HG03095 (cell line): ENCODE measurements around the gene AFDN.
"Not testable (repeated sequence)": the region's sequence is repeated elsewhere in the genome, so short reads cannot be mapped to it uniquely, and the experiment has no call there.

Experiments used
- ATAC-seq: cut with Tn5 transposase; IDR thresholded peaks from one replicate; pipeline ENCODE4 v1.9.1; 2021; ENCODE audit warnings: moderate library complexity; ENCODE audit not compliant: unreplicated experiment

AFDN gene

DNA sequence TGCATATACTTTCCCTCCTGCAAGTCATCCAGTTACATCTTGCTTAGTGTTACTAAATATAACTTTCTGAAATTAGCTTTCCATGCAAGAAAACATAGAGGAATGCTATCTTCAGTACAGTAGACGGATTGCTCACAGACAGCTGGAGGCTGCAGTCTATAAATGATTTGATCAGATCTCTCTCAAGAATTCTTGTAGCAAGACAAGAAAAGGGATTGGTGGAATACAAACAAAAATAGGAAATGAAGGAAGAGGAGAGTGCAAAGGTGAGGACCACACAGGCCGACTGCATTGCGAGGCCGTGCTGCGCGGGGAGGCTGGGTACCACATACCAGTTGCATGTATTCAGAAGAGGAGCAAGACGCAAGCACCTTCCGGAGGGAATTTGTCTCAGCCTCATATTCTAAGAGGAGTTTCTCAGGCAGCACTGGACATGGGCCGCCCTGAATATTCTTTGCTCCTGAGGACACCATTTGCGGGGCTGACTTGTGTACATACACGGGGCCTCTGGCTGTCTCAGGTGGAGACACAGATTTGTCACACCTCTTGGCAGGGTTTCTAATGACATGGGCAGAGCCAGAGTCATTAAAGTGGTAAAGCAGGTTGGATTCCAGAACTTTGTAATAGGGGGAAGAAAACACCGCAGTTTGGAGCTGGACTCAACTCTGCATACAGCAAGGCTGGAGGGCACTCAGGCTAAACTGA, 148.1 kb downstream of the AFDN start:
- ATAC-seq: no peak

DNA sequence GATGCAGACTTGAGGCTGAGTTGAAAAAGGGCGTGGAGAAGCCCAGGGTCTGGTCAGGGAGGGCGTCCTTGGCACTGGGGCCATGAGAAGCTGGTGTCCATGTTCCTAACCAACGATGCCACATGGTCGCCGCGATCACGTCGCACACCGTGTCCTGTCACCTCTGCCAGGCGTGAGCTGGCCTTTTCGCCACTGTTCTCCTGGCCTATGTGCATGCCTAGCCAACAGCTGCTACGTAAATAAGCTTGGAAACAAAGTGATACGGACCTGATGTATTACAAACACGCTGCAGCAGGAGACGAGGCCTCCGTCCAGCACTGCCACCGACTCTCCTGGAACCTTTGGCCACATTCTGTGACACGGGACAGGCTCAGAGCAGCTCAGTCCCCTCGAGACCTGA, 148.7 kb downstream of the AFDN start:
- ATAC-seq: no peak

DNA sequence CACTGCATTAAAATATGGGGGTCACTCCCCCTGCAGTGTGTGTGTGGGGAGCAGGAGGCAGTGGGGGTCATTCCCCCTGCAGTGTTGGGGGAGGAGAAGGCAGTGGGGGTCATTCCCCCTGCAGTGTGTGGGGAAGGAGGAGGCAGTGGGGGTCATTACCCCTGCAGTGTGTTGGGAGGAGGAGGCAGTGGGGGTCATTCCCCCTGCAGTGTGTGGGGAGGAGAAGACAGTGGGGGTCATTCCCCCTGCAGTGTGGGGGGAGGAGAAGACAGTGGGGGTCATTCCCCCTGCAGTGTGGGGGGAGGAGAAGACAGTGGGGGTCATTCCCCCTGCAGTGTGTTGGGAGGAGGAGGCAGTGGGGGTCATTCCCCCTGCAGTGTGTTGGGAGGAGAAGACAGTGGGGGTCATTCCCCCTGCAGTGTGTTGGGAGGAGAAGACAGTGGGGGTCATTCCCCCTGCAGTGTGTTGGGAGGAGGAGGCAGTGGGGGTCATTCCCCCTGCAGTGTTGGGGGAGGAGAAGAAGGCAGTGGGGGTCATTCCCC, 149.5 kb downstream of the AFDN start:
- not testable (repeated sequence) for ATAC-seq

DNA sequence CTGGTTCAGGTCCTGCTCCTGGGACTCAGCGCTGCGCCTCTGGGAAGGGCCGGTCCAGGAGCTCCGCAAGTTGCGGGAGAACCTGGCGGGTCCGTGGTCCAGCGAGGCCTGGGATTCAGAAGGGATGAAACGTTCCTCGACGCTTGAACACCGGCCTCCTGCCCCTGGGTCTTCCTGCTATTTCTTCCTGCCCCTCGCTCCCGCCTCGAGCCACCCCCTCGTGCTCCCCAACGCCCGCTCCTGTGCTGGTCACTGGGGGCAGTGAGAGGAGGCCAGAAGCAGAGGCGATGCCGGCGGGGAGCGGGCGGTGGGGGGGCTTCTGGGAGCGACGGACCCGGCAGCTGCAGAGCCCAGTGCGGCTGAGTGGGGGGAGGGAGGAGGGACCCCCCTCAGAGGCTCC, 150.0 kb downstream of the AFDN start:
- ATAC-seq: no peak

DNA sequence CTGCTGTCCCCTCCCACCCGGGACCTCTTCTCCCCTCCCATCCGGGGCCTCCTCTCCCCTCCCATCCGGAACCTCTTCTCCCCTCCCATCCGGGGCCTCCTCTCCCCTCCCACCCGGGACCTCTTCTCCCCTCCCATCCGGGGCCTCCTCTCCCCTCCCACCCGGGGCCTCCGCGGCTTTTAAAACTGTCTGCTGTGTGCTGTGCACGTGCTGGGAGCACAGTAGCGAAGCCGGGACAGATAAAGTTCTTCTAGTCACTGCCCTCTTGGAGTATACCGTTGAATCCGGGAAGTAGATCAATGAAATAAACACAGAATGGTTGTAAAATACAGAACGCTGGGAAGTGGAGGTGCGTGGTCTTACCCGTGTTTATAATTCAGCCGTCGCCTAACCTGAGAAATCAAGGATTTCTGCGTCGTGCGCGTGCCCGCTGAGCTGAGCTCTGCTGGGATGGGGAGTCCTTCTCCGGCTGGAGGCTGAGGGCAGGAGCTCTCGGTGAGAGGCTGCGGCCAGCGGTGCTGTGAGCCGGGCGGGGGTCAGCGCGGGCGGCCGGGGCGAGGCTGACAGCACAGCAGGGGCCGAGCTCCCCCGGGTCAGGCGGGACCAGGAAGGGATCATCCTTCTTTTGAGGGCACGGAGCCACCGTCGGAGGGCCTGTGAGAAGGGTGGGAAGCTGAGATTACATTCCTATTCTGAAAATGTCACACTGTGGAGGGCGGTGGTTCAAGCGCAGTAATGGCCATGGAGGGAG, 151.2 kb downstream of the AFDN start:
- no peak for ATAC-seq

DNA sequence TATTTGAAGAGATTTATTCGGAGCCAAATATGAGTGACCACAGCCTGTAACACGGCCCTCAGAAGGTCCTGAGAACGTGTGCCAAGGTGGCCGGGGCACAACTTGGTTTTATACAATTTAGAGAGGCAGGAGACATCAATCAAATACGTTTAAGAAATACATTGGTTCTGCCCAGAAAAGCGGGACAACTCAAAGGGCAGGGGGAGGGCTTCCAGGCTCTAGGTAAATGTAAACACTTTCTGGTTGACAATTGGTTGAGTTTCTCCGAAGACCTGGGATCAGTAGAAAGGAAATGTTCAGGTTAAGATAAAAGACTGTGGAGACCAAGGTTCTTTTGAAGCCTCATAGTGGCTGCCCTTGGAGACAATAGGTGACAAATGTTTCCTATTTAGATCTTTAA, 151.9 kb downstream of the AFDN start:
- ATAC-seq: no peak

DNA sequence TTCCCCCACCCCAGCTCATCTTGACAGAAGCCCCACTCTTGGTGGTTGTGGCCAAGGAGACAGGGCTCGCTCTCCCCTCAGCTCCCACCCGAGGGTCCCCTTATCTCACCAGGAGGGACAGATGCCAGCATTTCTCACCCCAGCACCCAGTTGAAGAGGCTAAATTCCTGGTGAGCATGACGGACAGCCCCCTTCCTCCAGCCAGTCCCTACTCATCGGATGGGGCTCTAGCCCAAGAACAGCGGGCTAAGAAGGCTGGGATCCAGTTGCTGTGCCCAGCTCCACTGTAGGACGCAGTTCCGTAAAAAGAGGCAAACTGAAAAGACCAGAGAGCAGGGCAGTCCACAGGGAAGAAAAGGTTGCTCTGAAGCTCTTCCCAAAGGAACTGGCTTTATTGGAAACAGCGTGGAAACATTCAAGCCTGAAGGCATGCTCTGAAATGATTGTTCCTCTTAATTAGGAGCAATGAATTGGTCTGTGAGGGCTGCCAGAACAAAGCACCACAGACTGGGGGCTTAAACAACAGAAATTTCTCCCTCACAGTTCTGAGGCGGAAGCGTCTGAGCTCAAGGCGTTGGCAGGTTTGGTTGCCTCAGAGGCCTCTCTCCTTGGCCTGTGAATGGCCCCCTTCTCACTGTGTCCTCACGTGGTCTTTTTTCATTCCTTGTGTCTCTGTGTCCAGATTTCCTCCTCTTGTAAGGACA, 152.9 kb downstream of the AFDN start:
- no peak for ATAC-seq

DNA sequence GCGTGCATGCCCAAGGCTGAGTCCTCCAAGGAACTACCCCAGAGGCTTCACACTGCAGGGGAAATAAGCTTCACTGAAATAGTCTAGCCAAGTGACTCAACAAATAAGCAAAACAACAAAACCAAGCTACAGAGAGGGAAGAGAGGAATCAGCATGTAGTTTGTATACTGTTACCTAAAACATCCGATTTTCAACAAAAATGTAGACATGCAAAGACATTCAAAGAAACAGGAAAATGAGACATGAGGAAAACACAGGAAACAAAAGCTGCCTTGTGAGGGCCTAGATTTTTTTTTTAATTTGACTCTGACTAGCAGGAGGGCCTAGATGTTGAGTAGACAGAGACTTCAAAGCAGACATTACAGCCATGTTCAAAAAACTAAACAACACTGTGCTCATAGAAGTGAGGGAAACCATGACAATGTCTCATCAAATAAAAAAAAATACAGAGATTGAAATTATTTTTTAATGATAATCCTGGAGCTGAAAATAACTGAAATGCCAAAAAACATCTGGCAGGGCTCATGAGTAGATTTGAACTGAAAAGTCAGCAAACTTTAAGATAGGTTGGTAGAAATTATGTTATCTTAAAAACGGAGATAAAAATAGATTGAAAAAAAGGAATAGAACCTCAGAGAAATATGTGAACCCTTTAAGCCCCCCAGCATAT, 154.3 kb downstream of the AFDN start:
- ATAC-seq: no peak

DNA sequence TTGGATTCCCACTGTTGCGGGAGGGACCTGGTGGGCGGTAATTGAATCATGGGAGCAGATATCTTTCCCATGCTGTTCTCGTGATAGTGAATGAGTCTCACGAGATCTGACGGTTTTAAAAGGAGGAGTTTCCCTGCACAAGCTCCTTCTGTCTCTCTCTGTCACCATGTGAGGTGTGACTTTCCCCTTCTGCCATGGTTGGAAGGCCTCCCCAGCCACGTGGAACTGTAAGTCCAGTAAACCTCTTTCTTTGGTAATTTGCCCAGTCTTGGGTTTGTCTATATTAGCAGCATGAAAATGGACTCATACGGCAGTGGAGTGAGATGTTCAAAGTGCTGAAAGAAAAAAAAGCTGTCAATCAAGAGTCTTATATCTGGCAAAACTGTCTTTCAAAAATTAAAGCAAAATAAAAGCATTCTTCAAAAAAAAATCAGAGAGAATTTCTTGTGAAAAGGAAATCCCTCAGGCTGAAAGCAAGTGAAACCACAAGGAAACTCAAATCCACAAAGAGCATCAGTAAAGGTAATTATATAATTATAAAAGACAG, 155.3 kb downstream of the AFDN start:
- no peak for ATAC-seq

DNA sequence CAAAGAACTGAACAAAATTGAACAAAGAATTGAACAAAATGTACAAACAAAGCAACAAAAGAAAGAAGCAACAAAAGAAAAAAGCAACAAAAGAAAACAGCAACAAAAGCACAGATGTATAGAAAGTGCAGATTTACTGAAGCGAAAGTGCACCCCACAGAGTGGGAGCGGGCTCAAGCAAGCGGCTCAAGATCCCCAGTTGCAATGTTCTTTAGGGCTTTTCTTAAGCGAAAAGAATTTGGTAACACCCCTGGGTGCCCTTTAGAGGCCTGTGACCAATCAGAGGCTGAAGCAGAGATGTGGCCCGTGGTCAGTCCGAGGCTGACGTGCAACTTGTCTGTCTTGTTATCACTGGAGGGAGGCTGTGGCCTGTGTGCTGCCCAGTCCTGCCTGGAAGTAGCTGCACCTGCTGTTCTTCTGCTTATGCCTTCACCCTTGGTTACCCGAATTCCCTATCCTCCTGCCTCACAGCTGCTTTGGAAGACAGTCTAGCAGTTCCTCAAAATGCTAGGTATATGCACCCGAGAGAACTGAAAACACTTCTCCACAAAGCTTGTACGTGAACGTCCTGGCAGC, 157.5 kb downstream of the AFDN start:
- ATAC-seq: no peak

DNA sequence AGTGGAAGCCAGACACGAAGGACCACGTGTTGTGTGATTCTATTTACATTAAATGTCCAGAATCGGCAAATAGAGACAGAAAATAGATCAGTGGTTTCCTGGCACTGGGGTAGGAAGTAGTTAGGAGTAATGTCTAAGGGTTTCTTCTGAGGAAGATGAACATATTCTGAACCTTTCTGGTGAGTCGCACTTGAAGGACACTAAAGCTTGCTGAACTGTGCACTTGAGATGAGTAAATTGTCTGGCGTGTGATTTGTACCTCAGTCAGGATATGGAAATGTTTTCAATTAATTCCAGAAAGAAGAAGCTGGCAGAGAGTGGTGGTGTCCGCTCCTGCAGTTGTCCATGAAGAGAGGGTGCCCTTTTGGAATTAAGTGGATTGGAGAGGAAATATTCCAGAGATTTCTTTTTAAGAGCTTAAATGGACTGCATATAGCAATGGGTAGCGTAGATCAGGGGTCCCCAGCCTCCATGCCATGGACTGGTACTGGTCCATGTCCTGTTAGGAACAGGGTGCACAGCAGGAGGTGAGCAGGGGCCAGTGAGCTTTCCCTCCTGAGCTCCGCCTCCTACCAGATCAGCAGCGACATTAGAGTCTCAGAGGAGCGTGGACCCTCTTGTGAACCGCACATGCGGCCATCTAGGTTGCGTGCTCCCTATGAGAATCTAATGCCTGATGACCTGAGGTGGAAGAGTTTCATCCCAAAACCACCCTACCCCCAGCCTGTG, 158.3 kb downstream of the AFDN start:
- ATAC-seq: no peak

DNA sequence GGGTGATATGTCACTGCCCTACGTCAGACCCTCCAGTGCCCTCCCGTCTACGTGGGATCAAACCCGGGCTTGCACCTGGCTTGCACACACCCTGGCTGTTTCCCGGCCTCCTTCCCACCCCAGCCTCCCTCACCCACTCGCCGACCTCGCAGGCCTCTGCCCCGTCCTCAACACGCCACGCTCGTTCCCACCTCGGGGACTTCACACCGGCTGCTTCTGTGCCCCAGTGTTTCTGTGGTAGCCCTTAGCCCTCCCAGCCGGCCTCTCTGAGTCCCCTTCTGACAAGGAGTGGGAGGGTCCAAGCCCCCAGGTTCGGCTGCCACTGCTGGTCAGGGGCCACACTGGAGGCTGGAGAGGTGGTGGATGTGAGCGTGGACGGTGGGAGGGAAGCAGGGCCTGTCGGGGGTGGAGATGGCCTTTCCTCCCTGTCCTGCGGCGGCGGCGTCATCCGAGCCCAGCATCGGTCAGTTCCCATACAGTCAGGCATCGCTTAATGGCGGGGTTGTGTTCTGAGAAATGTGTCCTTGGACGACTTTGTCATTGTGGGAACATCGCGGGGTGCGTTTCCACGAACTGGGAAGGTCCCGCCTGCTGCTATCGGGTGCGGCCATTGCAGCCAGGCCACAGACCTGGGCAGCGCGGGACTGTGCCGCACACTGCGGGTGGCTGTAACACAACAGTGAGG, 159.3 kb downstream of the AFDN start:
- no peak for ATAC-seq

DNA sequence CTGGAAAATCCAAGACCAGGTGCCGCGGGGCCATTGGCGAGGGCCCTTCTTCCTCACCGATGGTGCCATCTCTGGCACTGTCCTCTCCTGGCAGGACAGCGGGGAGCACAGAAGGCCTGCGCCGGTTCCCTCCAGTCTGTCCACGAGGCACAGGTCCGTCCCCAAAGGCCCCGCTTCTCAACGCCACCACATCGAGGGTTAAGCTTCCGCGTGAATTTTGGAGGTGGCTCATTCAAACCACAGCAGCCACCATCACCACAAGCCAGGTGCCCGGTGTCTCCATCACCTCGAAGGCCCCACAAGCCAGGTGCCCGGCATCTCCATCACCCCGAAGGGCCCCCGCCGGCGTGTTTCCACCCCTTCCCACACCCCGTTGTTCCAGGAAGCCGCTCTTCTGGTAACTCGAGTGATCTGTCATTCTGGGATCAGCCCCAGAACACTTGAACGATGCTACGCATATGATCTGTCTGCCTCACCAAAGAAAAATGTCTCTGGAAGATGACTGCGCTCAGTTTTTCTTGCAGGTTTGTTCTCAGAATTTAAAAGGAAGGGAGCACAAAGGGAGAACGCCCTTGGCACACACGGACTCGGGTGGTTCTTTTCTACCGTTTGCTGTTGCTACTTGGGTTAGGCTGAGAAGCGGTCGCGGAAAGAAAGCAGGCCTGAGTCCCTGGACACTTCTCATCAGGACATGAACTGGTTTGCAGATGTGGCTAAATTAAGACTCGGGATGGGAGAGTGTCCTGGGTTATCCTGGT, 160.9 kb downstream of the AFDN start:
- no peak for ATAC-seq

DNA sequence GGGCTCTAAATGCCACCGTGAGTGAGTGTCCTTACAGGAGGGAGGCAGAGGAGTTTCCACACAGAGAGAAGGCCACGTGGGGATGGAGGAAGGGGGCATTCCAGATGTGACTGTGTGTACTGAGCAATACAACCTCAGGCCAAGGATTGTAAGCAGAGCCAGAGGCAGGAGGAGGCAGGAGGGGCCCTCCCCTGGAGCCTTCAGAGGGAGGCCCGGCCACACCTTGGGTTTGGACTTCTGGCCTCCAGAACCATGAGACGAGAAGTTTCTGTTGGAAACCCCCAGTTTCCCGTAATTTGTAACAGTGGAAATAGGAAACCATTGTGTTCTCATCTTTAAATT, 161.4 kb downstream of the AFDN start:
- no peak for ATAC-seq

DNA sequence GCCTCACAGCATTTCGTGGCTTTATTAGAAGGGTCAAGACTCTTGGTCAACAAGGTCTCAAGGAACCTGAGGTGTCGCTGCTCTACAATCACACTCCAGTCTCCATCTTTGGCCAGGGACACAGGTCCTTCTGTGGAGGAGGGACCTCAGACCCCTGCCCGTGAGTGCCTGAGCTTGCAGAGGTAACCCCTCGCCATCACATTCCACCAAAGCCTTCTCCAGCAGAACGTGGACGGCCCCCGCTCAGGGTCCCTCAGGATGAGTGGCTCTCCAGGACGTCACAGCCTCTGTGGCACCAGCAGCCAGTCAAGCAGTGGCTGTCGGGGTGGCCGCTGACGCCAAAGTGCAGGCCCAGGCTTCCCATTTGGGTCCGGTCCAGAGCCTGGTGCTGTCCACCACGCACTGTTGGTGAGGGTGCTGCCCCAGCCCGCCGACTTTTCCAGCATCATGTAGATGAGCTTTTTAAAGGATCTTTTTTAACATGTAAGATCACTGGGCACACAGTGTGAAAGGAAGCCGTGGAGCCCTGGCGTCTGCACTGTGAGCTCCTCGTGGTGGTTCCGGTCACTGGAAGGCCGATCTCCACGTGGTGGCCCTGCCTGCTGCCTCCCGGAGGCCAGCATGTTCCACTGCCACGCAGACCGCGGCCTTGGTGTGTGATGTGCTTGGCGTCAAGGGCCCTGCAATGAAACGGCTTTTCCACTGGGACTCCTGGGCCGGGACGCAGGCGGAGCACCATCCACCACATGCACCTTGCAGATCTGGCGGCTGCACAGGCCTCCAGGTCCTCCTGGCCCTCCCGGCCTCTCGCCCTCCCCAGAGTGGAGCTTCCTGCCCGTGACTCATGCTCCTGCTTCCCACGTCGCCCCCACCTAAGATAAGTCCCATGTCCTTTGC, 162.5 kb downstream of the AFDN start:
- no peak for ATAC-seq

DNA sequence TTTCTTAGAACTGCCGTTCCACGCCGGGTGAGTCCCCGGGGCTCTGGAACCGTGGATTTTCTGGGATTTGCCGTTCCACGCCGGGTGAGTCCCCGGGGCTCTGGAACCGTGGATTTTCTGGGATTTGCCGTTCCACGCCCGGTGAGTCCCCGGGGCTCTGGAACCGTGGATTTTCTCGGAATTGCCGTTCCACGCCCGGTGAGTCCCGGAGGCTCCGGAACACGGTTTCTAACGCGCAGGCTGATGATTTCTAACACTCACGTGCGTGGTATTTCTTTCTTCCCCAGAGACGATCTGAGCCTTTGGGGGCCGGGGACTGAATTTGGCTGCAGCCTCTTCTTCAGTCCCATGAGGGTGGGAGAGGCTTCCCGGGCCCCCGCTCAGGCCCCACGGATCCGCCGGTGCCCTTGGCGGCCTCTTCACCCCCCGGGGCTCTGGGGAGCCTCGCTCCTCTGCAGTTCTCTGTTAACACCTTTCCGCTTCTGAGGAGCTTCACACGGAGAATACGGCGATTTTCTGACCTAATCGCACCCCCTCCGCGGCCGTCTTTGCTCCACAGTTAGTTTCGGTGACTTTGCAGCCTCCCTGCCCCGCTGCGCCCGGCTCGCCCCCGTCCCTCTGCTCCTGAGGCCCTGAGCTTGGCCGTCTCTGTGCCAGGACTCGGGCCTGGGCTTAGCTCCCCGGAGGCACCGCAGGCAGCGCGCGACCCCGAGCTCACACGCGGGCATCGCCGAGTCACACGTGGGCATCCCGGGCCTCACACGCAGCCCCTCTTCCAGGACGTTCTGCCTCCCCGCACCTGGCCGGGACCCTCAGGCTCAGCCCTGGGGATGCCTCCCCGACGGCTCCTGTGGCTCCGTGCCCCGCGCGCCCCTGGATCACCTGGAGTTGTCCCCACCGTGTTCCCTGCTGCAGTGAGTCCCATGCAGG, 163.6 kb downstream of the AFDN start:
- ATAC-seq: no peak

DNA sequence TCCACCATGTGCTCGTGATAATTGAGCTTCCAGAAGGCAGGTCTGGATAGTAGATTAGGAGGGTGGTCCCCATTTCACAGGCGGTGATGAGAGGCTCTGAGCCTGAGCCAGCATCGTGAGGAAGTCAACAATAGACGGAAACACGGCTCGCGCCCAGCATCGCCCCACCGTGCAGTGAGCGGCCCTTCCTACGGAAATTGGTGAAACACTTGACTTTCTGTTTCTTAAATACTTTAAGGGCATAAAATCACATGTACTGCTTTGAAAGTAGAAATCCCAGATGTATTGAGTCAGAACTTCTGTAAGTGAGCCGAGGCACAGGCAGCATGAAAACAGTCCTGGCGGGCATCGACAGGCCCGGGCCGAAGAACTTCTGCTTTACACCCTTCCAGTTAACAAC, 166.5 kb downstream of the AFDN start:
- ATAC-seq: no peak
